Right cardiac atrium (tissue), 5 donors: Measurements from ENCODE around the gene CTNNA3. TPM values are rescaled to one million over a fixed set of nuclear protein-coding genes. Genes with fewer than 3 reads are reported as not detected.
"Not testable (repeated sequence)": the region's sequence is repeated elsewhere in the genome, so short reads cannot be mapped to it uniquely, and the experiment has no call there.

Experiments
- ATAC-seq, 2 donors: fragments of 200-7000 bp; cut with Tn5 transposase; one replicate each; pipeline versions ENCODE4 v1.8.0 to v1.9.1; 2020; ENCODE audit warnings: moderate library complexity in 2 of 2, mild to moderate bottlenecking in 1 of 2
- DNase-seq, 3 donors: peaks; one replicate each; pipeline ENCODE4 v3.0.0-alpha.2; 2020
- H3K27ac ChIP-seq: one replicate; pipeline ENCODE4 v1.5.1; 2013; ENCODE audit warnings: mild to moderate bottlenecking, low read length, control low read depth, moderate library complexity
- H3K27me3 ChIP-seq: one replicate; pipeline ENCODE4 v1.6.1; 2013; ENCODE audit not compliant: control insufficient read depth, insufficient read depth
- H3K4me1 ChIP-seq: one replicate; pipeline ENCODE4 v1.6.1; 2013; ENCODE audit warnings: low read length; ENCODE audit not compliant: control insufficient read depth, insufficient read depth
- H3K4me3 ChIP-seq: one replicate; pipeline ENCODE4 v1.5.1; 2013; ENCODE audit warnings: low read length, control low read depth
- H3K9me3 ChIP-seq: one replicate; pipeline ENCODE4 v1.6.1; 2013; ENCODE audit warnings: low read length; ENCODE audit not compliant: control insufficient read depth
- WGBS: extraction: QIAGEN DNeasy Blood & Tissue Kit; methylation state at CpG from one replicate; pipeline ENCODE4 v1.1.7; 2013; 5-methylcytosine and 5-hydroxymethylcytosine counted together
- intact Hi-C, 4 donors: fragments of 100-400 bp; cut with DNase I; formaldehyde crosslinking; loops; one replicate each; pipeline versions ENCODE4 v1.11.0 to v1.14.0; 2022 to 2023
- polyA plus RNA-seq: library from polyadenylated mRNA; stranded (reverse); fragments of 200-250 nt; gene quantifications from one replicate; pipeline ENCODE4 v1.2.3, GENCODE V29; 2013
- total RNA-seq, 4 donors: library from RNA; stranded (reverse); fragmentation: NEBNext Ultra II Directional; extraction: Animal tissue kit (Norgen Biotek cat#: 25700); gene quantifications; one replicate each; pipeline ENCODE4 v1.2.1, GENCODE V29; 2021
- donor health status: healthy with polysubstance abuse.
- donor health status: DM: no; HTN: yes; CAD: no.
- donor health status: DM: no; HTN: no; CAD: no.
- donor health status: DM: no; HTN: yes; CAD: no; lungs with severe emphysema.
- donor health status: DM: yes; HTN: yes; CAD: no.

Gene CTNNA3
- total and polyA plus RNA-seq, 5 donors: 4.5 to 81.7 (median 67.7) TPM

GRCh38 chr10:66362522-66362921, 1333.5 kb downstream of the CTNNA3 start:
- ATAC-seq (no peak), DNase-seq (no peak)
- Histone ChIP-seq H3K4me1 (no peaks in the 10 kb centered on the region), H3K9me3 (no peaks in the 10 kb centered on the region), H3K27me3 (no peaks in the 10 kb centered on the region), H3K27ac (no peak overlapping the region), H3K4me3 (no peak overlapping the region)
- intact Hi-C loops: no loop called here
- WGBS: 83% methylated on average over 3 of the region's 3 CpGs

- H3K27ac ChIP-seq, H3K4me1 ChIP-seq, intact Hi-C loops, H3K4me3 ChIP-seq, H3K9me3 ChIP-seq, H3K27me3 ChIP-seq: not testable (repeated sequence)
- DNase-seq: peak; percentile 18 to 68 (median 52)
- WGBS: 73% methylated on average over 12 of the region's 12 CpGs
- ATAC-seq: peak in 1 of 2 donors; percentile 31
Observed at GRCh38 chr10:66353822-66354221, 1342.2 kb downstream of the CTNNA3 start.

- Histone ChIP-seq H3K27me3 (no peaks in the 10 kb centered on the region), H3K4me1 (no peaks in the 10 kb centered on the region), H3K27ac (no peak overlapping the region), H3K9me3 (no peaks in the 10 kb centered on the region), H3K4me3 (no peak overlapping the region)
- 51% methylated on average over 3 of the region's 3 CpGs for WGBS
- ATAC-seq (peak; percentile 69 to 73), DNase-seq (peak; percentile 25 to 71 (median 52))
- intact Hi-C loops: no loop called here
Observed at GRCh38 chr10:66353422-66353821, 1342.6 kb downstream of the CTNNA3 start.

- H3K4me3 ChIP-seq: no peak overlapping the region
- H3K9me3 ChIP-seq: no peaks in the 10 kb centered on the region
- intact Hi-C loops: no loop called here
- H3K27me3 ChIP-seq: no peaks in the 10 kb centered on the region
- H3K4me1 ChIP-seq: no peaks in the 10 kb centered on the region
- H3K27ac ChIP-seq: no peak overlapping the region
- DNase-seq (no peak), ATAC-seq (no peak)
- 51% methylated on average over 1 of the region's 1 CpG for WGBS
Observed at GRCh38 chr10:66350622-66351399, 1345.2 kb downstream of the CTNNA3 start.

GRCh38 chr10:66349726-66350125, 1346.3 kb downstream of the CTNNA3 start:
- Histone ChIP-seq H3K27me3 (no peaks in the 10 kb centered on the region), H3K4me3 (no peak overlapping the region), H3K9me3 (no peaks in the 10 kb centered on the region), H3K27ac (no peak overlapping the region), H3K4me1 (no peaks in the 10 kb centered on the region)
- WGBS: 80% methylated on average over 1 of the region's 1 CpG
- intact Hi-C loops: no loop called here
- no peak for DNase-seq
- no peak for ATAC-seq

- no peak overlapping the region for H3K4me3 ChIP-seq
- H3K9me3 ChIP-seq: no peaks in the 10 kb centered on the region
- ATAC-seq: no peak
- H3K27me3 ChIP-seq: no peaks in the 10 kb centered on the region
- intact Hi-C loops: no loop called here
- H3K27ac ChIP-seq: no peak overlapping the region
- H3K4me1 ChIP-seq: no peaks in the 10 kb centered on the region
- 85% methylated on average over 2 of the region's 2 CpGs for WGBS
- no peak for DNase-seq
Observed at GRCh38 chr10:66349076-66349475, 1346.9 kb downstream of the CTNNA3 start.

- Histone ChIP-seq H3K27me3 (no peaks in the 10 kb centered on the region), H3K9me3 (no peaks in the 10 kb centered on the region), H3K27ac (no peak overlapping the region), H3K4me3 (no peak overlapping the region), H3K4me1 (no peaks in the 10 kb centered on the region)
- ATAC-seq: no peak
- DNase-seq: no peak
- 39% methylated on average over 3 of the region's 3 CpGs for WGBS
- intact Hi-C loops: no loop called here
Observed at GRCh38 chr10:66337211-66337610, 1358.8 kb downstream of the CTNNA3 start.

GRCh38 chr10:66336791-66337190, 1359.2 kb downstream of the CTNNA3 start:
- Histone ChIP-seq H3K9me3 (no peaks in the 10 kb centered on the region), H3K27me3 (no peaks in the 10 kb centered on the region), H3K4me3 (no peak overlapping the region), H3K27ac (no peak overlapping the region), H3K4me1 (no peaks in the 10 kb centered on the region)
- DNase-seq: no peak
- ATAC-seq: no peak
- intact Hi-C loops: no loop called here

GRCh38 chr10:66335753-66336152, 1360.2 kb downstream of the CTNNA3 start:
- ATAC-seq, H3K27me3 ChIP-seq, H3K4me1 ChIP-seq, H3K4me3 ChIP-seq, H3K27ac ChIP-seq, H3K9me3 ChIP-seq, intact Hi-C loops, DNase-seq: not testable (repeated sequence)
- 90% methylated on average over 8 of the region's 8 CpGs for WGBS

GRCh38 chr10:66329147-66329546, 1366.8 kb downstream of the CTNNA3 start:
- no peaks in the 10 kb centered on the region for H3K4me1 ChIP-seq
- no peak for DNase-seq
- no peaks in the 10 kb centered on the region for H3K27me3 ChIP-seq
- no peak overlapping the region for H3K27ac ChIP-seq
- no peaks in the 10 kb centered on the region for H3K9me3 ChIP-seq
- no peak for ATAC-seq
- 95% methylated on average over 7 of the region's 7 CpGs for whole genome bisulfite sequencing
- no peak overlapping the region for H3K4me3 ChIP-seq
- intact Hi-C loops: no loop called here

- no peaks in the 10 kb centered on the region for H3K27me3 ChIP-seq
- no peak overlapping the region for H3K4me3 ChIP-seq
- no peaks in the 10 kb centered on the region for H3K9me3 ChIP-seq
- intact Hi-C loops: no loop called here
- 39% methylated on average over 1 of the region's 1 CpG for WGBS
- no peak overlapping the region for H3K27ac ChIP-seq
- H3K4me1 ChIP-seq: peaks cover 2% of the 10 kb centered on the region
- ATAC-seq (no peak), DNase-seq (no peak)
Observed at GRCh38 chr10:66326876-66327275, 1369.1 kb downstream of the CTNNA3 start.

GRCh38 chr10:66322777-66323176, 1373.2 kb downstream of the CTNNA3 start:
- Histone ChIP-seq H3K4me3 (no peak overlapping the region), H3K27ac (no peak overlapping the region), H3K4me1 (peaks cover 2% of the 10 kb centered on the region), H3K9me3 (no peaks in the 10 kb centered on the region), H3K27me3 (no peaks in the 10 kb centered on the region)
- ATAC-seq: no peak
- intact Hi-C loops: no loop called here
- DNase-seq: no peak
- 92% methylated on average over 2 of the region's 2 CpGs for whole genome bisulfite sequencing
